ENCODE measurements around the gene KTN1.

KTN1 gene

GRCh38 chr14:55578511-55578910 is 1.5 kb upstream of the KTN1 start:
- DNase-seq, result no peak

- DNase-seq, result peak; percentile 59
Observed at GRCh38 chr14:55580470-55581341, 699 bp downstream of the KTN1 start.

- no peak for DNase-seq
Observed at GRCh38 chr14:55581342-55581771, 1.4 kb downstream of the KTN1 start.

GRCh38 chr14:55582746-55583145 is 2.7 kb downstream of the KTN1 start:
- no peak for DNase-seq

- DNase-seq, result no peak
Observed at GRCh38 chr14:55583942-55584468, 4.0 kb downstream of the KTN1 start.

GRCh38 chr14:55585854-55586253 is 5.8 kb downstream of the KTN1 start:
- no peak for DNase-seq

GRCh38 chr14:55586411-55586810 is 6.4 kb downstream of the KTN1 start:
- no peak for DNase-seq

- no peak for DNase-seq
Observed at GRCh38 chr14:55587847-55588246, 7.8 kb downstream of the KTN1 start.

GRCh38 chr14:55588259-55588699 is 8.3 kb downstream of the KTN1 start:
- no peak for DNase-seq

- no peak for DNase-seq
Observed at GRCh38 chr14:55589171-55589570, 9.2 kb downstream of the KTN1 start.

- DNase-seq, result no peak
Observed at GRCh38 chr14:55592436-55592835, 12.4 kb downstream of the KTN1 start.

GRCh38 chr14:55593698-55594097 is 13.7 kb downstream of the KTN1 start:
- DNase-seq, result no peak

- DNase-seq, result no peak
Observed at GRCh38 chr14:55599250-55599879, 19.4 kb downstream of the KTN1 start.

GRCh38 chr14:55600784-55601561 is 21.0 kb downstream of the KTN1 start:
- no peak for DNase-seq

- no peak for DNase-seq
Observed at GRCh38 chr14:55603401-55603953, 23.5 kb downstream of the KTN1 start.

- DNase-seq, result no peak
Observed at GRCh38 chr14:55604488-55604887, 24.5 kb downstream of the KTN1 start.

- DNase-seq, result no peak
Observed at GRCh38 chr14:55604900-55605418, 25.0 kb downstream of the KTN1 start.

GRCh38 chr14:55605793-55606192 is 25.8 kb downstream of the KTN1 start:
- no peak for DNase-seq

GRCh38 chr14:55607386-55607785 is 27.4 kb downstream of the KTN1 start:
- no peak for DNase-seq

- no peak for DNase-seq
Observed at GRCh38 chr14:55609681-55610080, 29.7 kb downstream of the KTN1 start.

- DNase-seq, result no peak
Observed at GRCh38 chr14:55610713-55611370, 30.8 kb downstream of the KTN1 start.

- no peak for DNase-seq
Observed at GRCh38 chr14:55611859-55612258, 31.9 kb downstream of the KTN1 start.

All from activated naive CD4-positive, alpha-beta T cell treated with anti-CD3 and anti-CD28 coated beads, Interleukin-2, amount 50 U/mL, for 16 hours (primary cell).